ENCODE results near the gene CFP.

DNA sequence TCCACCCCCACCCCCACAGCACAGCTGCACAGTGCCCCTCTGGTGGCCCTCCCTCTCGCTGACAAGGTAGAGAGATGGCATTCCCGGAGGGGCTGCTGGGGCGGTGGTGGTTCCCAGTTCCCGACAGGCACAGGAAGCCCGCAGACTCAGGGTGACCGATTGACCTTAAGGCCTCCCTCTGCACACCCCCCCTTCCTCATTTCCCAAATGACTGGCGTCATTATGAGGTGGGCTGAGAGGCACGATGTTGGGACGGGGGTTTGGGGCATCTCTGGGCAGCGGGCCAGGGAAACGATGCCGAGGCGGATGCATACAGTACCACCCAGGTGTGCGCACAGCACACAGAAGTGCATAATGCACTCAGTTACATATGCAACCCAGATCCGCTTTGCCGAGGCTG is 51.0 kb downstream of the CFP start:
- TF ChIP-seq CTCF (IDR thresholded peaks at IDR 0.05 in 2 of 3, conservative IDR thresholded peaks at IDR 0.05 in 1 of 3; ENCODE audit: borderline replicate concordance in 1 of 3, insufficient read depth in 1 of 3, low read depth in 2 of 3, low read length in 2 of 3) (no peak), EZH2 (IDR thresholded peaks at IDR 0.05) (no peak), POLR2AphosphoS5 (IDR thresholded peaks at IDR 0.05; ENCODE audit: low read depth, low read length) (no peak)
